ENCODE measurements around the gene MS4A6A.
A peak's percentile ranks its signal among the peaks of the same experiment; 100 is the strongest.
"Not testable (repeated sequence)": the region's sequence is repeated elsewhere in the genome, so short reads cannot be mapped to it uniquely, and the experiment has no call there.

The MS4A6A gene

DNA sequence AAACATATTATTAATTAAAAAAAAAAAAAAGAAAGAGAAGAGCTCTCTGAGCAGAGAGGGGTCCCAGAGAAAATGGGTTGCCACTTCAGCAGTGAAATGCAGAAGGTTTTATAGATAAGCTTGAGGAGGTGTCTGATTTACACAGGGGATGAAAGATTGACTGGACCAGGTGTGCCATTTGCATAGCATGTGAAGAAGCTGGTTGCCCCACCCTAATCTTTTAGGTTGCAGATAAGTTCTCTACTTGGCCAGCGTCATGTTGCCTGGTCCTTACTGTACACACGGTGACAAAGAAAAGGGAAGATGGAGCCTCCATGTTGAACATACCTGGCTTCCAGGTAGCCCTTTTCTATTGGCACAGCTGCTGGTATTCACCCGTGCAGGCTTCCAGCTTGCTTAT lies 53.0 kb downstream of the MS4A6A start:
- no peak for DNase-seq (ENCODE audit: low read depth)
- TF ChIP-seq, protein P1, sequence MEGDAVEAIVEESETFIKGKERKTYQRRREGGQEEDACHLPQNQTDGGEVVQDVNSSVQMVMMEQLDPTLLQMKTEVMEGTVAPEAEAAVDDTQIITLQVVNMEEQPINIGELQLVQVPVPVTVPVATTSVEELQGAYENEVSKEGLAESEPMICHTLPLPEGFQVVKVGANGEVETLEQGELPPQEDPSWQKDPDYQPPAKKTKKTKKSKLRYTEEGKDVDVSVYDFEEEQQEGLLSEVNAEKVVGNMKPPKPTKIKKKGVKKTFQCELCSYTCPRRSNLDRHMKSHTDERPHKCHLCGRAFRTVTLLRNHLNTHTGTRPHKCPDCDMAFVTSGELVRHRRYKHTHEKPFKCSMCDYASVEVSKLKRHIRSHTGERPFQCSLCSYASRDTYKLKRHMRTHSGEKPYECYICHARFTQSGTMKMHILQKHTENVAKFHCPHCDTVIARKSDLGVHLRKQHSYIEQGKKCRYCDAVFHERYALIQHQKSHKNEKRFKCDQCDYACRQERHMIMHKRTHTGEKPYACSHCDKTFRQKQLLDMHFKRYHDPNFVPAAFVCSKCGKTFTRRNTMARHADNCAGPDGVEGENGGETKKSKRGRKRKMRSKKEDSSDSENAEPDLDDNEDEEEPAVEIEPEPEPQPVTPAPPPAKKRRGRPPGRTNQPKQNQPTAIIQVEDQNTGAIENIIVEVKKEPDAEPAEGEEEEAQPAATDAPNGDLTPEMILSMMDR (IDR thresholded peaks at IDR 0.05; ENCODE audit: insufficient read depth, low read depth, low read length, missing control alignments): no peak
- no peak overlapping the region for H3K4me3 ChIP-seq (ENCODE audit: low read length)

DNA sequence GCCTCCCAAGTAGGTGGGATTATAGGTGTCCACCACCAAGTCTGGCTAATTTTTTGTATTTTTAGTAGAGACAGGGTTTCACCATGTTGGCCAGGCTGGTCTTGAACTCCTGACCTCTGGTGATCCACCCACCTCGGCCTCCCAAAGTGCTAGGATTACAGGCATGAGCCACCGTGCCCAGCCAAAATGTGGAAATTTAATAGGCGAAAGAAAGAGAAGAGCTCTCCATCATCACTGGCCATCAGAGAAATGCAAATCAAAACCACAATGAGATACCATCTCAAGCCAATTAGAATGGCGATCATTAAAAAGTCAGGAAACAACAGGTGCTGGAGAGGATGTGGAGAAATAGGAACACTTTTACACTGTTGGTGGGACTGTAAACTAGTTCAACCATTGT lies 54.0 kb downstream of the MS4A6A start:
- not testable (repeated sequence) for DNase-seq (ENCODE audit: low read depth); H3K4me3 ChIP-seq (ENCODE audit: low read length)

GRCh38 chr11:60128376-60128775 lies 54.5 kb downstream of the MS4A6A start:
- H3K4me3 ChIP-seq (ENCODE audit: low read length): no peak overlapping the region
- TF ChIP-seq, protein P1 (IDR thresholded peaks at IDR 0.05; ENCODE audit: insufficient read depth, low read depth, low read length, missing control alignments): no peak
- DNase-seq (ENCODE audit: low read depth): no peak

GRCh38 chr11:60127311-60127811 lies 55.5 kb downstream of the MS4A6A start:
- TF ChIP-seq, protein P1 (IDR thresholded peaks at IDR 0.05; ENCODE audit: insufficient read depth, low read depth, low read length, missing control alignments): no peak
- H3K4me3 ChIP-seq (ENCODE audit: low read length): no peak overlapping the region
- DNase-seq (ENCODE audit: low read depth): peak; percentile 66

DNA sequence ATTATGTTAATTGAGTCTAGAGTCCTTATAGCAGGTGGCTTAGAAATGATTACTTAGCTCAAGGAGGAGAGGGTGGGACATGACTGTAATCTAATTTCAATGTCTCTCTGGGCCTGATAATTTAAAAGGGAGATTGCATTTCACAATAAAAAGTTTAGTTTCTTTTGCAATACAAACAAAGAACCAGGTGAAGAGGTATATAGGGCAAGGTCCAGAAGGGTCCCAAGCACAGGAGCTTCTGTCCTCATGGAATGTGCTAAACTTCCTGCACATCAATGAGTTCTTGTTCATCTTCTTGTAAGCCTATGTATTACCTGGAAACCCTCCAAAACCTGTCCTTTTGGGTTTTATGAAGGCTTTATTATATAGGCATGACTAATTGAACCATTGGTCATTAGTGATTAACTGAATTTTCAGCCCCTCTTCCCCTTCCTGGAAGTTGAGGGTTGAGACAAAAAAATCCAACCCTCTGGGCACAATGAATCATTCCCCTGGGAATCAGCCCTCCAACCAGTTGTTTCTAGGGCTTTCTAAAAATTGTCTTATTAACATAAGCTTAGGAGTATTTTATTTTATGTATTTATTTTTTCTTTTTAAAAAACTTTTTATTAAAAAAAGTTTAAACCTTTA lies 56.8 kb downstream of the MS4A6A start:
- no peak overlapping the region for H3K4me3 ChIP-seq (ENCODE audit: low read length)
- TF ChIP-seq, protein P1 (IDR thresholded peaks at IDR 0.05; ENCODE audit: insufficient read depth, low read depth, low read length, missing control alignments): no peak

DNA sequence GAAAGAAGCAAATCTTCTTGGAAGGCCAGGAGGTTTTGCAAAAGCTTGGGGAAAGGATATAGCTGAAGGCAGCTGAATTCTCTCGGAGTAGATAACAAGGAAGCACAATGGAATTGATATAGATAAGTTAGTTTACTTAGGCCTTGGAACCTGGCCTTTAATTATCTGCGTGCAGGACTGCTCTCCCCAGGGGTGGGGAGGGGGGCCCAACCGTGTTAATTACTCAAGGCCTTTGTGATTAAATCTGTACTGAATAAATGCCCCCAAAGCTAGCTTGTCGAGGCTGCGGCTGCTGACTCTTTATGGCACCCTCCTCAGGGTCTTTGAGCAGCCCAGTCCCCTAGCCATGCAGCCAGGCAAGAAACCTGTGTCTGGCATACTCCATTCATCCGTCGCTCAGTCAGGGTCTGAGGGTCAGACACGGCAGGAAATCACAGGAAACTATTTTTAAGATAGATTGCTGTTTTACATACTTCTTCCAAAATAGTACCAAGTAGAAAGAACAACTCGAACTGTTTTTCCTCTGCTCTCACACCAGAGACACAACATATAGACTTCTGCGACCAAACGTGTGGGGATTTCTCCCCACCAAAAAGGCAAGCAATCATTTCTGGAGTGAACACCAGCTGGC lies 58.0 kb downstream of the MS4A6A start:
- TF ChIP-seq, protein P1 (IDR thresholded peaks at IDR 0.05; ENCODE audit: insufficient read depth, low read depth, low read length, missing control alignments): no peak
- no peak for DNase-seq (ENCODE audit: low read depth)

More for the DNA sequence above, 56.8 kb downstream of the MS4A6A start:
- DNase-seq (ENCODE audit: low read depth): peak; percentile 64

More for the DNA sequence above, 58.0 kb downstream of the MS4A6A start:
- H3K4me3 ChIP-seq (ENCODE audit: low read length): no peak overlapping the region
